Activated T-helper 9 cell treated with anti-CD3 and anti-CD28 coated beads, Interleukin-2, amount 50 U/mL, for 16 hours (primary cell): ENCODE measurements around the gene LRRC55.

Source experiments
- DNase-seq: peaks from one replicate; pipeline ENCODE4 v3.0.0-alpha.2; 2020; ENCODE audit warnings: low read depth

Gene LRRC55

GRCh38 chr11:57203359-57203758 lies 21.6 kb downstream of the LRRC55 start:
- DNase-seq, result no peak

- DNase-seq, result no peak
Observed at GRCh38 chr11:57203882-57204480, 22.2 kb downstream of the LRRC55 start.

GRCh38 chr11:57205041-57205641 lies 23.4 kb downstream of the LRRC55 start:
- DNase-seq, result no peak

- DNase-seq, result no peak
Observed at GRCh38 chr11:57207168-57207567, 25.4 kb downstream of the LRRC55 start.

GRCh38 chr11:57210781-57211180 lies 29.0 kb downstream of the LRRC55 start:
- DNase-seq, result no peak

- no peak for DNase-seq
Observed at GRCh38 chr11:57213342-57214097, 31.8 kb downstream of the LRRC55 start.

GRCh38 chr11:57214098-57214417 lies 32.3 kb downstream of the LRRC55 start:
- DNase-seq, result no peak

- no peak for DNase-seq
Observed at GRCh38 chr11:57214494-57214893, 32.7 kb downstream of the LRRC55 start.

GRCh38 chr11:57216463-57216862 lies 34.7 kb downstream of the LRRC55 start:
- DNase-seq, result no peak

GRCh38 chr11:57217053-57217452 lies 35.3 kb downstream of the LRRC55 start:
- no peak for DNase-seq

GRCh38 chr11:57219021-57219627 lies 37.4 kb downstream of the LRRC55 start:
- DNase-seq, result no peak

GRCh38 chr11:57222239-57222638 lies 40.5 kb downstream of the LRRC55 start:
- DNase-seq, result no peak

- no peak for DNase-seq
Observed at GRCh38 chr11:57223601-57224000, 41.8 kb downstream of the LRRC55 start.

GRCh38 chr11:57224128-57224527 lies 42.4 kb downstream of the LRRC55 start:
- no peak for DNase-seq

- DNase-seq, result no peak
Observed at GRCh38 chr11:57224537-57224936, 42.8 kb downstream of the LRRC55 start.

- no peak for DNase-seq
Observed at GRCh38 chr11:57228600-57228999, 46.8 kb downstream of the LRRC55 start.

- DNase-seq, result no peak
Observed at GRCh38 chr11:57230316-57230715, 48.6 kb downstream of the LRRC55 start.

GRCh38 chr11:57230791-57231538 lies 49.2 kb downstream of the LRRC55 start:
- no peak for DNase-seq

- no peak for DNase-seq
Observed at GRCh38 chr11:57231539-57232253, 49.9 kb downstream of the LRRC55 start.

- DNase-seq, result no peak
Observed at GRCh38 chr11:57233702-57234101, 51.9 kb downstream of the LRRC55 start.

GRCh38 chr11:57235761-57236703 lies 54.3 kb downstream of the LRRC55 start:
- DNase-seq, result no peak
